NCI-H748 treated with DMSO at 0.1 percent for 48 hours (cell line): ENCODE data around the gene REST.
"Not testable (repeated sequence)": the region's sequence is repeated elsewhere in the genome, so short reads cannot be mapped to it uniquely, and the experiment has no call there.

Experiments
- DNase-seq: peaks from one replicate; lab custom pipeline; 2025; lab: John Stamatoyannopoulos, UW

The REST gene, protein sequence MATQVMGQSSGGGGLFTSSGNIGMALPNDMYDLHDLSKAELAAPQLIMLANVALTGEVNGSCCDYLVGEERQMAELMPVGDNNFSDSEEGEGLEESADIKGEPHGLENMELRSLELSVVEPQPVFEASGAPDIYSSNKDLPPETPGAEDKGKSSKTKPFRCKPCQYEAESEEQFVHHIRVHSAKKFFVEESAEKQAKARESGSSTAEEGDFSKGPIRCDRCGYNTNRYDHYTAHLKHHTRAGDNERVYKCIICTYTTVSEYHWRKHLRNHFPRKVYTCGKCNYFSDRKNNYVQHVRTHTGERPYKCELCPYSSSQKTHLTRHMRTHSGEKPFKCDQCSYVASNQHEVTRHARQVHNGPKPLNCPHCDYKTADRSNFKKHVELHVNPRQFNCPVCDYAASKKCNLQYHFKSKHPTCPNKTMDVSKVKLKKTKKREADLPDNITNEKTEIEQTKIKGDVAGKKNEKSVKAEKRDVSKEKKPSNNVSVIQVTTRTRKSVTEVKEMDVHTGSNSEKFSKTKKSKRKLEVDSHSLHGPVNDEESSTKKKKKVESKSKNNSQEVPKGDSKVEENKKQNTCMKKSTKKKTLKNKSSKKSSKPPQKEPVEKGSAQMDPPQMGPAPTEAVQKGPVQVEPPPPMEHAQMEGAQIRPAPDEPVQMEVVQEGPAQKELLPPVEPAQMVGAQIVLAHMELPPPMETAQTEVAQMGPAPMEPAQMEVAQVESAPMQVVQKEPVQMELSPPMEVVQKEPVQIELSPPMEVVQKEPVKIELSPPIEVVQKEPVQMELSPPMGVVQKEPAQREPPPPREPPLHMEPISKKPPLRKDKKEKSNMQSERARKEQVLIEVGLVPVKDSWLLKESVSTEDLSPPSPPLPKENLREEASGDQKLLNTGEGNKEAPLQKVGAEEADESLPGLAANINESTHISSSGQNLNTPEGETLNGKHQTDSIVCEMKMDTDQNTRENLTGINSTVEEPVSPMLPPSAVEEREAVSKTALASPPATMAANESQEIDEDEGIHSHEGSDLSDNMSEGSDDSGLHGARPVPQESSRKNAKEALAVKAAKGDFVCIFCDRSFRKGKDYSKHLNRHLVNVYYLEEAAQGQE

GRCh38 chr4:56907489-56908205 lies at the start of gene REST:
Gene REST (plus strand): TSS chr4:56907900. CDS start chr4:56910639, 2,739 bp downstream.
- no peak for DNase-seq

GRCh38 chr4:56859841-56860240 lies 47.9 kb upstream of the REST start:
- DNase-seq: no peak

- no peak for DNase-seq
Measured at GRCh38 chr4:56860781-56861180, 46.9 kb upstream of the REST start.

DNA sequence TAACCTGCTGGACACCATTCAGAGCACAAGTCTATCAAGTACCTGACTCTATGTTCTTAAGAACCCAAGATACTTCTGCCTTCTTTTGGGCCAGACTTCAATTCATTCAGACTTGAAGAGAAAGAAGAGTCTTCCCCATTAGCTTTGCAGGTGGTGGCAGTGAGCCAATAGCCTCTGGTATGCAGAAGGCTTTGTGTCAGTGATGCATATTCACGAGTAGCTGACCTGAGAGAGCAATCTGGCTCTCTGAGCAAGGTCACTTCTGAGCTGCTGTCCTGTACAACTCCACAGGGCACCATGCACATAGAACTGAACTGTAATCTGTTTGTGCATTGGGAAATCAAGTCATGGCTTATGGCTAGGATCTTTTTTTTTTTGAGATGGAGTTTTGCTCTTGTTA lies 46.3 kb upstream of the REST start:
- no peak for DNase-seq

- no peak for DNase-seq
Measured at GRCh38 chr4:56863441-56864139, 44.1 kb upstream of the REST start.

GRCh38 chr4:56870946-56871345 lies 36.8 kb upstream of the REST start:
- peak; percentile 29 for DNase-seq

DNA sequence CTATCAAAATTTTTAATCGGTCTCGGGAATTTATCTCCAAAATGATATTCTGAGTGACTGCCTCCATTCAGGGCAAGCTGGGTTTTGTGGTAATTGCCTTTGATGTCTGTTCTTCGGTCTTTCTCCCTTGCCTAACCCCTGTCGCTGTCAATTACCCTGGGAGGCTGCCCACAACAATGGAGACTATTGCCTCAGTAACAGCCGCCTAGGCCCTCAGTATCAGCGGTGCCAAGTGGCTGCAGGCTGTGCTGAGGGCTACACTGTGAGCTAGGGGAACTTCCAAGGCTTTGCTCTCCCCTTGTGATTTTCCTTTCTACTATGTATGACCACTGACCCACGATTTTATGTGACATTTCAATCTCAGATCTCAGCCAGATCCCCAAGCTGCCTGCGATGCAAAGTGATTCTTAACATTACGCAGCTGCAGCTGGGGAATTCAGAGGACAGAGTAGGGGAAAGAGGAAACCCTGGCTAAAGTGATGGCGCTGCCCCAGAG lies 36.3 kb upstream of the REST start:
- DNase-seq: peak; percentile 13

GRCh38 chr4:56874166-56874565 lies 33.5 kb upstream of the REST start:
- DNase-seq: peak; percentile 32

- no peak for DNase-seq
Measured at GRCh38 chr4:56874923-56875322, 32.8 kb upstream of the REST start.

GRCh38 chr4:56876264-56876663 lies 31.4 kb upstream of the REST start:
- no peak for DNase-seq

GRCh38 chr4:56879996-56880395 lies 27.7 kb upstream of the REST start:
- no peak for DNase-seq

DNA sequence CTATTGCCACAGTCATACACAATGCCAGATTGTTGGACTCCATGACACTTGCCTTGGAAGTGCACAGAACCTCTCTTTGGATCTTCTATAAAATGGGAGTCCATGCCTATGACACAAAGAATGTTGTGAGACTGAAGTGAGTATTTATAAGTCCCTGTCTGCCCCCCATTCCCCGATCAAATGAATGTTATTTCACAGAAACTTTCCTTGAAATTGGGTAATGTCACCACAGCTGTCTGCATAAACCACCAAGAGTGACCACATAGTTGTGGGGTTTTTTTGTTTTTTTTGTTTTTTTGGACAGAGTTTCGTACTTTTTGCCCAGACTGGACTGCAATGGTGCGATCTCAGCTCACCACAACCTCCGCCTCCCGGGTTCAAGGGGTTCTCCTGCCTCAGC lies 27.1 kb upstream of the REST start:
- no peak for DNase-seq

DNA sequence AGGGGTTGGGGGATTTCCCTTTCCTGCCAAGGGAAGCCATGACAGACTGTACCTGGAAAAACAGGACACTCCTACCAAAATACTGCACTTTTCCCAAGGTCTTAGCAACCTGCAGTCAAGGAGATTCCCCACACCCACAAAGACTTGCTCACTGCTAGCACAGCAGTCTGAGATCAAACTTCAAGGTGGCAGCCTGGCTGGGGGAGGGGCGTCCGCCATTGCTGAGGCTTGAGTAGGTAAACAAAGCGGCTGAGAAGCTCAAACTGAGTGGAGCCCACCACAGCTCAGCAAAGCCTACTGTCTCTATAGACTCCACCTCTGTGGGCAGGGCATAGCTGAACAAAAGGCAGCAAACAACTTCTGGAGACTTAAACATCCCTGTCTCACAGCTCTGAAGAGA lies 23.2 kb upstream of the REST start:
- not testable (repeated sequence) for DNase-seq

DNA sequence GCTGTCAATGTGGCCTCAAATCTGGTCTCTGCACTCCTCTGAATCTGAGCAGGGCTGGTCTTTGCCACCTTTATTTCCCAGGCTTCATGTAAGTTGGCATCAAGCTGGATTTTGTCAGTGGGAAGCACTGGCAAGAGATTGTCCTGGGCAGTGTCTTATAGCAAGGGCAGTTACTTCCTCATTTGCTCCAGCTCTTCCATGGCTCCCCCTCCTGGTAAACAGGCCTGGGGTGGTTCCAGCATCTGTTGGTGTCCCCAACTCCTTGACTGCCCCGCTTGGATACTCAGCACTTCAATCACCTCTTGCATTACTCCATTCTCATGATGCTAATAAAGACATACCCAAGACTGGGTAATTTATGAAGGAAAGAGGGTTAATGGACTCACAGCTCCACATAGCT lies 15.0 kb upstream of the REST start:
- DNase-seq: no peak

DNA sequence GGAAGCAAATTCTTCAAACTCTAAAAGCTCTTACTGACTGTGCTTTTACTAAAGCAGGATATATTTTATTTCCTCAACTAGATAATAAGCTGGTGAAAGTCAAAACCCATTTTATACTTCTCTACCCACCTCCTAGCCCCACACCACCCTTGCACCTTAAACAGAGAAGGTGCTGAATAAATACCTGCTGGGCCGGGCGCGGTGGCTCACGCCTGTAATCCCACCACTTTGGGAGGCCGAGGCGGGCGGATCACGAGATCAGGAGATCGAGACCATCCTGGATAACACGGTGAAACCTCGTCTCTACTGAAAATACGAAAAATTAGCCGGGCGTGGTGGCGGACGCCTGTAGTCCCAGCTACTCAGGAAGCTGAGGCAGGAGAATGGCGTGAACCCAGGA lies 9.9 kb upstream of the REST start:
- DNase-seq: not testable (repeated sequence)

- DNase-seq: not testable (repeated sequence)
Measured at GRCh38 chr4:56900186-56900585, 7.5 kb upstream of the REST start.

GRCh38 chr4:56902703-56903102 lies 5.0 kb upstream of the REST start:
- no peak for DNase-seq

DNA sequence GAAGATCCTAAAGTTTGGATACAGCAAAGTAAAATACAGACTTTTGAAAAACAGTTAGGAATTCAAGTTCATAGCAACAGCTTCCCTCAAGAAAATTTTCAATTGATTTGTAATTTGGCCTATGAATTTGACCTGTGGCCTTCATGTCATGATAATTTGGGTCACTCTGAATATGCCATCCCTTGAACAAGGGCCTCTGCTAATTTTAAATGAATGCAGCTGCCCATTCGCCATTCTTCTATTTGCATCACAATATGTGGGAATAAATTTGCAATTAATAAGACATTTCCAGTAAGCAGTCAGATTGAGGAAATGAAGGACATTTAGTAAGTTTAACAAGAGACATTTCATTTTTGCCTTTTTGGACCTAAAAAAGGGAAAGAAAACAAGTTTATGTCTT lies 1.9 kb upstream of the REST start:
- DNase-seq: no peak

GRCh38 chr4:56906489-56907393 lies 959 bp upstream of the REST start:
- DNase-seq: no peak
